Nephron progenitor cell (in vitro differentiated cells): ENCODE data around the gene NLGN1.

Experiments
- DNase-seq: peaks from one replicate; pipeline ENCODE4 v3.0.0; 2021
- H3K27ac Mint-ChIP-seq: 2 replicates; pipeline ENCODE4 v1.8.0; 2021; ENCODE audit warnings: mild to moderate bottlenecking, moderate library complexity, mixed read lengths
- H3K27me3 Mint-ChIP-seq: 2 replicates; pipeline ENCODE4 v1.8.0; 2021; ENCODE audit warnings: mild to moderate bottlenecking, low read depth, mixed read lengths; ENCODE audit not compliant: poor library complexity
- H3K36me3 Mint-ChIP-seq: 2 replicates; pipeline ENCODE4 v1.8.0; 2021; ENCODE audit warnings: low read depth, mixed read lengths
- H3K4me1 Mint-ChIP-seq: 2 replicates; pipeline ENCODE4 v1.8.0; 2021; ENCODE audit warnings: mixed read lengths
- H3K4me3 Mint-ChIP-seq: 2 replicates; pipeline ENCODE4 v1.8.0; 2021; ENCODE audit warnings: mild to moderate bottlenecking, moderate library complexity, mixed read lengths
- H3K9me3 Mint-ChIP-seq: 2 replicates; pipeline ENCODE4 v1.8.0; 2021; ENCODE audit warnings: mild to moderate bottlenecking, moderate library complexity, mixed read lengths
- CTCF ChIP-seq: fragments of 200-600 bp; sonication (generic); IDR thresholded peaks from 2 replicates; pipeline ENCODE4 v1.5.0; 2021; ENCODE audit warnings: antibody characterized with exemption

NLGN1 gene

GRCh38 chr3:173762501-173762900 lies 365.0 kb downstream of the NLGN1 start:
- Mint-ChIP-seq H3K4me1 (no peaks in the 10 kb centered on the region), H3K4me3 (no peak overlapping the region), H3K9me3 (no peaks in the 10 kb centered on the region), H3K27ac (no peak overlapping the region), H3K27me3 (peaks cover 2% of the 10 kb centered on the region), H3K36me3 (no peaks in the 10 kb centered on the region)
- no peak for DNase-seq
- TF ChIP-seq CTCF, result no peak

- H3K4me3 Mint-ChIP-seq, result no peak overlapping the region
- H3K36me3 Mint-ChIP-seq, result no peaks in the 10 kb centered on the region
- no peak for TF ChIP-seq CTCF
- H3K9me3 Mint-ChIP-seq, result no peaks in the 10 kb centered on the region
- H3K4me1 Mint-ChIP-seq, result peaks cover 6% of the 10 kb centered on the region
- H3K27me3 Mint-ChIP-seq, result peaks cover 2% of the 10 kb centered on the region
- DNase-seq, result no peak
- H3K27ac Mint-ChIP-seq, result no peak overlapping the region
Observed at GRCh38 chr3:173770011-173770410, 372.5 kb downstream of the NLGN1 start.

- no peak overlapping the region for H3K4me3 Mint-ChIP-seq
Observed at GRCh38 chr3:173770796-173771573, 373.4 kb downstream of the NLGN1 start.

GRCh38 chr3:173773800-173774199 lies 376.3 kb downstream of the NLGN1 start:
- Mint-ChIP-seq H3K4me3 (no peak overlapping the region), H3K4me1 (peaks cover 6% of the 10 kb centered on the region), H3K27ac (peak overlapping the region; percentile 42), H3K27me3 (peaks cover 2% of the 10 kb centered on the region), H3K9me3 (no peaks in the 10 kb centered on the region), H3K36me3 (no peaks in the 10 kb centered on the region)
- no peak for DNase-seq
- no peak for TF ChIP-seq CTCF

More at GRCh38 chr3:173770796-173771573, 373.4 kb downstream of the NLGN1 start:
- Mint-ChIP-seq H3K4me1 (peaks cover 6% of the 10 kb centered on the region), H3K27ac (no peak overlapping the region), H3K9me3 (no peaks in the 10 kb centered on the region), H3K36me3 (no peaks in the 10 kb centered on the region), H3K27me3 (peaks cover 2% of the 10 kb centered on the region)
- no peak for DNase-seq
- no peak for TF ChIP-seq CTCF

- Mint-ChIP-seq H3K27me3 (no peaks in the 10 kb centered on the region), H3K27ac (no peak overlapping the region), H3K9me3 (no peaks in the 10 kb centered on the region), H3K4me3 (no peak overlapping the region), H3K4me1 (peaks cover 6% of the 10 kb centered on the region), H3K36me3 (no peaks in the 10 kb centered on the region)
- no peak for TF ChIP-seq CTCF
- DNase-seq, result no peak
Observed at GRCh38 chr3:173774294-173774693, 376.8 kb downstream of the NLGN1 start.

GRCh38 chr3:173778251-173778650 lies 380.7 kb downstream of the NLGN1 start:
- no peak for DNase-seq
- Mint-ChIP-seq H3K9me3 (no peaks in the 10 kb centered on the region), H3K4me1 (no peaks in the 10 kb centered on the region), H3K36me3 (no peaks in the 10 kb centered on the region), H3K27ac (no peak overlapping the region), H3K27me3 (no peaks in the 10 kb centered on the region), H3K4me3 (no peak overlapping the region)
- no peak for TF ChIP-seq CTCF
